Epithelial cell of esophagus (primary cell): ENCODE data around the gene TIMM10B.
A peak's percentile ranks its signal among the peaks of the same experiment; 100 is the strongest.

Experiments used
- DNase-seq: peaks from one replicate; pipeline ENCODE4 v3.0.0; 2010; ENCODE audit warnings: low read depth
- H3K4me3 ChIP-seq: 2 replicates; pipeline ENCODE4 v1.5.1; 2011; ENCODE audit warnings: mild to moderate bottlenecking, low read length, control low read depth
- TF ChIP-seq, protein P1 (sequence below): IDR thresholded peaks from 2 replicates; pipeline ENCODE4 v1.5.1; 2011; ENCODE audit warnings: low read depth, mild to moderate bottlenecking, low read length, control low read depth, inconsistent platforms; ENCODE audit not compliant: insufficient read depth; ENCODE audit errors: missing control alignments

The TIMM10B gene

DNA sequence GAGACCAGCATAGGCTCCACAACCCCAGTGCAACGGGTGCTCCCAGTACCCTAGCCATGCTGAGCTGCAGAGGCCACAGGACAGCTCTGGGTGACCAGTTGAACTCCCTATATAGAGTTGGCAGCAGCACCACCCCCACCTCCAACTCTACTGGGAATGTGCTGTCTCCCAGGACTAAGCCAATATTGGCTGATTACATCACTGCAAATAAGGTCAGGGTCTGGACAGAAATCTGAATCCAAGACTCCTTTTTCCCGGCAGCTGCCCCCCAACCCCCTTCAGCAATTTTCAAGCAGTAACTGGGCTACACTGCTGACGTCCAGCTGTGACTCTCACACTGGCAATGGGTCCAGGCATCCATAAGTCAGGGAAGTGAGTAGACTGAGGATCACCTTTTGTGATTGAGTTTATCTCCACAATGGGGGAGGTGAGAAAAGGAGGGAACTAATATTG lies 40.4 kb upstream of the TIMM10B start, which contains the start of gene HPX:
TSS of gene HPX (minus strand) at position 82 of the 453 bp plus-strand sequence. CDS start at position 58, 24 bp downstream.
- no peak within 1 kb of the TSS for H3K4me3 ChIP-seq
- no peak for DNase-seq
- TF ChIP-seq, protein P1, sequence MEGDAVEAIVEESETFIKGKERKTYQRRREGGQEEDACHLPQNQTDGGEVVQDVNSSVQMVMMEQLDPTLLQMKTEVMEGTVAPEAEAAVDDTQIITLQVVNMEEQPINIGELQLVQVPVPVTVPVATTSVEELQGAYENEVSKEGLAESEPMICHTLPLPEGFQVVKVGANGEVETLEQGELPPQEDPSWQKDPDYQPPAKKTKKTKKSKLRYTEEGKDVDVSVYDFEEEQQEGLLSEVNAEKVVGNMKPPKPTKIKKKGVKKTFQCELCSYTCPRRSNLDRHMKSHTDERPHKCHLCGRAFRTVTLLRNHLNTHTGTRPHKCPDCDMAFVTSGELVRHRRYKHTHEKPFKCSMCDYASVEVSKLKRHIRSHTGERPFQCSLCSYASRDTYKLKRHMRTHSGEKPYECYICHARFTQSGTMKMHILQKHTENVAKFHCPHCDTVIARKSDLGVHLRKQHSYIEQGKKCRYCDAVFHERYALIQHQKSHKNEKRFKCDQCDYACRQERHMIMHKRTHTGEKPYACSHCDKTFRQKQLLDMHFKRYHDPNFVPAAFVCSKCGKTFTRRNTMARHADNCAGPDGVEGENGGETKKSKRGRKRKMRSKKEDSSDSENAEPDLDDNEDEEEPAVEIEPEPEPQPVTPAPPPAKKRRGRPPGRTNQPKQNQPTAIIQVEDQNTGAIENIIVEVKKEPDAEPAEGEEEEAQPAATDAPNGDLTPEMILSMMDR = no peak

DNA sequence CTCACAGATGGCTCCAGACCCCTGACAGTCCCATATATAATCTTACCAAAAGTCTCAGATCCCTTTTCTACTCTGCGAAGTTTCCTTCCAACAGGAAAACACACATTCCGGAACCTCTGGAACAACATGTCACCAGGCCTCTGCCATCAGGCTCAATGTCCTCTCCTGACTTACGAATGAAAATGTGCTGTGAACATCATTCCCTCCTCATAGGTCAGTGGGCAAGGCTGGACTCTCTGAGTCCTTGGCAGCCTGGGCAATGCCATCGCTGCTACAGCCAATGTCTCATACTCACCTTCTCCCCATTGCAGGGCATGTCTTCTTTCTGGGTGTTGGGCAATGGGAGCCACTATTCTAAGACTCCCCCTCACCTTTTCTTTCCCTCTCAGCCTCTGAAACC lies 38.9 kb upstream of the TIMM10B start:
- TF ChIP-seq, protein P1 = no peak
- no peak overlapping the region for H3K4me3 ChIP-seq
- DNase-seq = no peak

DNA sequence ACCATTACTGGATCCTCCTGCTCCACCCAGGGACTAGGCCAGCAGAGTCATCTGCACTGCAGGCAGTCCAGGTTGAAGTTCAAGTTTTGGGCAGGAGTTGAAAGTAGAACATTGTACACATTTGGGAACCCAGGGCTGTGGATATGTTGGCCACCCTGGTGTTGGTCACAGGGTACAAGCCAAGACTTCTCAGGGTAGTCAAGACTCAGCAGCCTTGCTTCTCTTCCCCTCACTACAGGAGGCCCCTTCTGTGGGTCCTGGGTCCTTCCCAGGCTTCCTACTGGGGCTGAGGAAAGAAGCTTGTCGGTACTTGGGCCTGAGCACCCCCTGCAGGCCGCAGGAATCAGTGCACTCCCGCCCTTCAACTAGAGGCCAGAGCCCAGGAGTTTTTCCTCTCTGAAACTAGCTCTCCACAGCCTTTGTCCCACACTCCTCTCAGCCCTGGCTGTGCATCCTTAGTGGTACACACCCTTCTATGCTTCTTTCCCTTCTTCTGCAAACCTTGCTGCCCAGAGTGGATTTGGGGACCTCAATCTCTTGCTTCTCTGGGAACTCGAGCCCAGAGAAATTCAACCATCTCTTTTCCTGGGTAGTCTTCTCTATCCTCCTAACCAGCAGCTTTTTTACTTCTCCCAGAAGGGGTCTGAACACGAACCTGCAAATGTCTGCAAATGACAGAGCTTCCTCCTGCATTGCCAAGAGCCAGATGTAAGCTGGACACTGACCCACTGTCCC lies 37.9 kb upstream of the TIMM10B start:
- peak; percentile 61 for DNase-seq
- H3K4me3 ChIP-seq = no peak overlapping the region
- TF ChIP-seq, protein P1 = peak; percentile 80

DNA sequence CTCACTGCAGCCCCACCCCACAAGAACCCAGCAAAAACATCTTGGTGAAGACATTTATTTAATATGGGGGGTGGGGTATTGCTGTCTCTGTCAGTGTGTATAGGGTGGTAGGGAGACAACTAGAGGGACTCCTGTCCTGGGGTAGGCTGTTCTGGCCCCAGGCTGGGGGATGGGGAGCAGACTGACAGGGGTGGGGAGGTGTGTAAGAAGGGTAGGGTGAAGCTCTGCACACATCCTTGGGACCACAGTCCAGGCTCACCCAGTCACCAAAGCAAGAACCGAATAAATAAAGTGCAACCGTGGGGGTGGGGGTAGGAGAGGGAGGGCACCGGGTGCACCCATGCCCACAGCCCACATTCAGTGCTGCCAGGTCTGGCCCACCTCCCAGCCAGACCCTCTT lies 32.7 kb upstream of the TIMM10B start:
- DNase-seq = no peak
- TF ChIP-seq, protein P1 = no peak
- H3K4me3 ChIP-seq = no peak overlapping the region

DNA sequence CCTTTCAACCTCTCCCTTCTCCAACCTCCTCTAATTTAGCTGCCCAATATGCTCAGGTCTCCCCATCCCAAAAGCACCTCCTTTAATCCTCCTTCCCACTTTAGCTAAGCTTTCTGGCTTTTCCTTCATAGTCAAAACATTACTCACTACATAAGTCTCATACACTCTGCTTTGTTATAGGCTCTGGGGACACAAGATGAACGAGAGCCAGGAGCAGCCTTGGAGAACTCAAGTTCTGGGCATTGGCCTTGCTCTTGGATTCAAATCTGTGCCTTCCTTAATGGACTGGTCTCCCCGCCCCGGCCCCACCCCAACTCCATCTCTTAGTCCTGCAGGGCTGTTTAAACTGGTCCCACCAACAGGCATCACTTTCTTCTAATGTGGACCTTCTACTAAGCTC lies 29.1 kb upstream of the TIMM10B start:
- no peak for DNase-seq
- TF ChIP-seq, protein P1 = no peak
- no peak overlapping the region for H3K4me3 ChIP-seq

DNA sequence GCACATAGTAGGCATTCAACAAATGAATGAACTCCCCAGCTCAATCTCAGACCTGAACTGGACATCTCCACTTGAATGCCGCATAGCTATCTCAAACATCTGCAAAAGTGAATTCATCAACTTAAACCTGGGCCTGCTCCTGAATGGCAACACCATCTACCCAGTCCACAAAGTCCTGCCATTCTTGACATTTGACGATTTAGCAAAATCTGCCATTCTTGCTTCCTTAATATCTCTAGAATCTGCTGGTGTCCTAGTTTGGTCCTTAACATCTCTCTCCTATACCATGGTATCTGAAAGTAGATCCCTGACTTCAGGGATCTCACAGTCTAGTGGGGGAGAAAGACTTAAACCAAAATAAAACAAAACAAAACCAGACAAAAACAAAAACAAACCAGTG lies 28.1 kb upstream of the TIMM10B start:
- TF ChIP-seq, protein P1 = no peak
- no peak overlapping the region for H3K4me3 ChIP-seq
- no peak for DNase-seq

DNA sequence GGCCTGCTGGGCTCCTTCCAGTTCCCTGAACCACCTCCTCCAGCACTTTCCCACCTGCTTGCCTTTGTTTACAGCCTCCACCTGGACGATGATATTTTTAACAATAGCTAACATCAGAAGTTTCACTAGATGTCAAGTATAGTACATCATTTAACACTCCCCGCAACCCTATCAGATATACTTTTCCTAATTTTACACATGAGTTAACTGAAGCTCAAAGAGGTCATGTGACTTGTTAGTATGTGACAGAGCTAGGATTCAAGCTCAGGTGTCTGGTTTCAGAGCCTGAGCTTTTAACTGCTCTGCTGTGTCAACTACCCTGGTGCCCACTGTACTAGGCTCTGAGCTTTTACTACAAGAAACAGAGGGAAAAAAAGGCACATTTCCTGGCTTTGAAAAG lies 26.2 kb upstream of the TIMM10B start:
- no peak for DNase-seq

More for the DNA sequence above, 26.2 kb upstream of the TIMM10B start:
- TF ChIP-seq, protein P1 = no peak
- H3K4me3 ChIP-seq = no peak overlapping the region
